K562 (cell line): Measurements from ENCODE around the gene TUBB6. TPM values are rescaled to one million over a fixed set of nuclear protein-coding genes. Genes with fewer than 3 reads are reported as not detected.
A peak's percentile ranks its signal among the peaks of the same experiment; 100 is the strongest.

Source experiments
- ATAC-seq: fragments of 200-7000 bp; cut with Tn5 transposase; 3 replicates; pipeline ENCODE4 v1.9.1; 2020; ENCODE audit warnings: moderate library complexity
- BruUV-seq: library from RNA; stranded (reverse); fragments of 400-500 nt; replicated peaks from 2 replicates; lab custom pipeline; 2021; lab: Mats Ljungman, UMichigan
- CTCF ChIA-PET: fragments of 300-600 bp; formaldehyde crosslinking; extraction: SDS; loops from one replicate; lab custom pipeline; 2021; ENCODE audit warnings: low intra/inter-chr PET ratio; lab: Yijun Ruan, JAX
- POLR2A ChIA-PET: fragments of 300-600, 350-650 bp; sonication (Branson Sonifier 250); formaldehyde crosslinking; extraction: SDS; loops from one replicate; lab custom pipeline; 2021; ENCODE audit warnings: antibody characterized with exemption, inconsistent platforms; lab: Yijun Ruan, JAX
- DNase-seq, 4 experiments: peaks; one replicate each; pipeline versions ENCODE4 v3.0.0 to v3.0.0-alpha.2; 2011 to 2018; ENCODE audit warnings: low spot score in 3 of 4, mixed read lengths in 3 of 4; ENCODE audit errors: extremely low read depth in 1 of 4
- FAIRE-seq: peaks from 2 replicates; lab custom pipeline; 2011; peaks lifted over from hg19 to GRCh38; lab: Jason Lieb, UNC
- H2AFZ ChIP-seq: 2 replicates; pipeline ENCODE4 v1.6.0; 2011; ENCODE audit warnings: low read depth, low read length, control low read depth, inconsistent platforms
- H3K27ac ChIP-seq: fragments of 200-600 bp; 3 replicates; pipeline ENCODE4 v1.8.0; 2011; ENCODE audit warnings: low read depth, mild to moderate bottlenecking, control low read depth, inconsistent platforms, low read length, moderate library complexity, mixed read lengths; ENCODE audit errors: extremely low read depth
- H3K27me3 ChIP-seq, 2 experiments: fragments of 300-600 bp in 1 of 2; 2 replicates in 1 of 2; 3 replicates in 1 of 2; pipeline versions ENCODE4 v1.6.0 to v1.8.0; 2011; ENCODE audit warnings: inconsistent platforms in 2 of 2, low read length in 2 of 2, mild to moderate bottlenecking in 1 of 2, mixed read lengths in 1 of 2, moderate library complexity in 1 of 2; ENCODE audit not compliant: control insufficient read depth in 2 of 2, insufficient read depth in 2 of 2
- H3K36me3 ChIP-seq: fragments of 300-600 bp; 3 replicates; pipeline ENCODE4 v1.8.0; 2011; ENCODE audit warnings: mild to moderate bottlenecking, low read length, inconsistent platforms; ENCODE audit not compliant: control insufficient read depth, insufficient read depth
- H3K4me1 ChIP-seq, 2 experiments: fragments of 200-600 bp in 1 of 2; replicated peaks in 1 of 2; 2 replicates in 1 of 2; 3 replicates in 1 of 2; pipeline versions ENCODE4 v1.5.1 to v1.8.0; 2011; ENCODE audit warnings: inconsistent platforms in 2 of 2, low read length in 2 of 2, mild to moderate bottlenecking in 1 of 2, mixed read lengths in 1 of 2, moderate library complexity in 1 of 2; ENCODE audit not compliant: control insufficient read depth in 2 of 2, insufficient read depth in 2 of 2
- H3K4me2 ChIP-seq: 2 replicates; pipeline ENCODE4 v1.6.1; 2011; ENCODE audit warnings: low read length, control low read depth, inconsistent platforms, mixed read lengths; ENCODE audit not compliant: insufficient read depth
- H3K4me3 ChIP-seq: fragments of 200-600 bp; sonication (generic), shearing (Covaris generic); 2 replicates; pipeline ENCODE4 v1.5.1; 2016; ENCODE audit warnings: control low read depth, inconsistent platforms
- H3K79me2 ChIP-seq: fragments of 200-600 bp; 3 replicates; pipeline ENCODE4 v1.8.0; 2011; ENCODE audit warnings: low read length, inconsistent platforms; ENCODE audit not compliant: control insufficient read depth, insufficient read depth
- H3K9ac ChIP-seq, 2 experiments: 2 replicates each; pipeline versions ENCODE4 v1.6.0 to v1.6.1; 2011; ENCODE audit warnings: low read depth in 2 of 2, low read length in 2 of 2, control low read depth in 1 of 2, inconsistent platforms in 1 of 2, mild to moderate bottlenecking in 1 of 2, mixed read lengths in 1 of 2; ENCODE audit not compliant: insufficient read depth in 1 of 2
- H3K9me1 ChIP-seq: one replicate; pipeline ENCODE4 v1.6.0; 2011; ENCODE audit warnings: inconsistent platforms, mild to moderate bottlenecking, low read length, moderate library complexity; ENCODE audit not compliant: control insufficient read depth, insufficient read depth
- H3K9me3 ChIP-seq: replicated peaks from 2 replicates; pipeline ENCODE4 v1.5.1; 2011; ENCODE audit warnings: low read depth, low read length, inconsistent platforms; ENCODE audit not compliant: control insufficient read depth, insufficient read depth
- H4K20me1 ChIP-seq: replicated peaks from 2 replicates; pipeline ENCODE4 v1.6.1; 2011; ENCODE audit warnings: low read length, inconsistent platforms, mixed read lengths; ENCODE audit not compliant: control insufficient read depth, insufficient read depth
- CHD4 ChIP-seq: fragments of 200-600 bp; sonication (generic); IDR thresholded peaks from 3 replicates; pipeline ENCODE4 v1.6.1; 2012; ENCODE audit warnings: low read depth, mild to moderate bottlenecking, mixed read lengths, low read length, inconsistent platforms; ENCODE audit not compliant: insufficient read depth, insufficient replicate concordance, poor library complexity, severe bottlenecking
- E2F3 ChIP-seq: fragments of 250-450 bp; sonication (Bioruptor Pico); IDR thresholded peaks from 2 replicates; pipeline ENCODE4 v1.4.0; 2020; ENCODE audit warnings: mild to moderate bottlenecking
- KAT7 ChIP-seq: sonication (generic); formaldehyde crosslinking; IDR thresholded peaks from 2 replicates; pipeline ENCODE4 v1.8.0; 2022; ENCODE audit warnings: missing genetic modification reagents, mild to moderate bottlenecking, borderline replicate concordance
- KDM2B ChIP-seq: fragments of 250-450 bp; sonication (Bioruptor Pico); IDR thresholded peaks from 2 replicates; pipeline ENCODE4 v1.8.0; 2021; ENCODE audit warnings: mild to moderate bottlenecking, moderate library complexity
- L3MBTL2 ChIP-seq: fragments of 450-650 bp; IDR thresholded peaks from 2 replicates; pipeline ENCODE4 v1.6.1; 2016; ENCODE audit warnings: mild to moderate bottlenecking, moderate library complexity
- NR3C1 ChIP-seq: sonication (generic); formaldehyde crosslinking; IDR thresholded peaks from 2 replicates; pipeline ENCODE4 v1.8.1; 2022; ENCODE audit warnings: missing genetic modification reagents
- POLR3G ChIP-seq: IDR thresholded peaks from 2 replicates; pipeline ENCODE4 v1.6.1; 2011; ENCODE audit not compliant: insufficient read length, insufficient replicate concordance; ENCODE audit errors: extremely low read depth
- PRDM10 ChIP-seq: fragments of 450-650 bp; IDR thresholded peaks from 2 replicates; pipeline ENCODE4 v1.6.1; 2018; ENCODE audit not compliant: partially characterized antibody
- RCOR1 ChIP-seq, 2 experiments: IDR thresholded peaks; 2 replicates each; pipeline ENCODE4 v1.6.1; 2012; ENCODE audit warnings: low read depth in 2 of 2, low read length in 2 of 2, borderline replicate concordance in 1 of 2, improper control_type of control experiment in 1 of 2
- ZBTB33 ChIP-seq: sonication (generic); formaldehyde crosslinking; IDR thresholded peaks from 2 replicates; pipeline ENCODE4 v1.8.1; 2023; ENCODE audit warnings: mild to moderate bottlenecking, missing genetic modification reagents
- ZFP36 ChIP-seq: fragments of 150-350 bp; IDR thresholded peaks from 2 replicates; pipeline ENCODE4 v1.6.1; 2018; ENCODE audit warnings: low read length, low read depth; ENCODE audit not compliant: partially characterized antibody
- ZNF146 ChIP-seq: IDR thresholded peaks from one replicate; pipeline ENCODE4 v1.6.1; 2018; ENCODE audit warnings: missing compliant biosample characterization; ENCODE audit not compliant: unreplicated experiment
- WGBS: fragments of 100-300 bp; shearing (Covaris generic); methylation state at CpG from one replicate; pipeline ENCODE4 v1.1.6; 2016; ENCODE audit warnings: low coverage, mixed read lengths; ENCODE audit not compliant: insufficient coverage; ENCODE audit errors: missing lambda C conversion rate; 5-methylcytosine and 5-hydroxymethylcytosine counted together
- in situ Hi-C: fragments of 300-500 bp; cut with MboI; formaldehyde crosslinking; loops from 4 replicates; pipeline ENCODE4 v1.15.0; 2018; ENCODE audit warnings: inconsistent platforms, mixed read lengths
- intact Hi-C: fragments of 100-400 bp; cut with micrococcal nuclease; formaldehyde crosslinking; loops from 2 replicates; pipeline ENCODE4 v1.14.2; 2022
- polyA plus RNA-seq, 8 experiments: library from polyadenylated mRNA; depleted of rRNA in 4 of 8; stranded (reverse) in 5 of 8; unstranded in 3 of 8; fragments of >200 nt; fragmentation: Nextera tagmentation in 2 of 8; fragmentation: Illumina TruSeq in 1 of 8; extraction: Ambion mirVana in 2 of 8; extraction: Trizol in 1 of 8; gene quantifications; 2 replicates each; pipeline versions ENCODE4 v1.2.1 to v1.2.3, GENCODE V29; 2011 to 2014; ENCODE audit warnings: inconsistent platforms in 1 of 8, missing spikeins in 1 of 8
- total RNA-seq, 7 experiments: library from RNA; depleted of rRNA in 6 of 7; stranded (reverse); fragments of >200 nt in 6 of 7; fragmentation: Illumina TruSeq in 2 of 7; extraction: Trizol in 2 of 7; gene quantifications; 2 replicates each; pipeline versions ENCODE4 v1.2.1 to v1.2.3, GENCODE V29; 2011 to 2021; ENCODE audit warnings: low replicate concordance in 1 of 7
- TF ChIP-seq, protein P1 (sequence below), 2 experiments: IDR thresholded peaks; 2 replicates each; pipeline ENCODE4 v1.6.1; 2011; ENCODE audit warnings: borderline replicate concordance in 1 of 2, control low read depth in 1 of 2, low read depth in 1 of 2, low read length in 1 of 2, mild to moderate bottlenecking in 1 of 2, mixed read lengths in 1 of 2, moderate library complexity in 1 of 2; ENCODE audit not compliant: insufficient read depth in 1 of 2, insufficient read length in 1 of 2, poor library complexity in 1 of 2, severe bottlenecking in 1 of 2; ENCODE audit errors: extremely low read depth in 1 of 2

Gene TUBB6
- total and polyA plus RNA-seq, 9 of the 15 experiments (the other 6 are each of a cell fraction or from before 2014, with no cell fraction given) = 43.9 to 404 (median 81.1) TPM

DNA sequence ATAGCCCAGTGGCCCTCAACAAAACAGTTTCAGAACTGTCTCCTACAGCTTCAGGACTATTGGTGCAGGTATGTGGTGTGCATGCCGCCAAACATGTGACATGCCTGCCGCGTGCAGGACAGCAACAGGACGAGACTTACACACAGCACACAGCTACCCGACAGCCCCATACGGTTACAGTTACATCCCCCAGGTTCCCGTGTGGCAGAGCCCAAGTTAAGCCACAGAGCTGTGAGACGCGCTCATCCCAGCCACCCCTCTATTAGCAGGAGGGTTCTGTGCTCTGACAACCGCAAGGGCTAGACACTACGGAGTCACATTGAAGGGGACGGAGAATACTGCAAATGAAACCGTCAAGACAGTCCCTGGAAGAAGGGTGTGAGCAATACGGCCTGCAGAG is 16.4 kb upstream of the TUBB6 start:
- H3K9me1 ChIP-seq = no peaks in the 10 kb centered on the region
- TF ChIP-seq KDM2B (CRISPR knock-in tag) = no peak
- TF ChIP-seq ZBTB33 = peak; percentile 89
- TF ChIP-seq E2F3 = no peak
- TF ChIP-seq ZFP36 = no peak
- TF ChIP-seq POLR3G = no peak
- peak; percentile 71 for TF ChIP-seq PRDM10
- TF ChIP-seq NR3C1 (CRISPR knock-in tag) = no peak
- no peak for TF ChIP-seq KAT7 (CRISPR knock-in tag)
- no peak for TF ChIP-seq CHD4
- TF ChIP-seq L3MBTL2 = peak; percentile 18; the same call in 1 of the 2 replicates
- no peak for TF ChIP-seq RCOR1 (IDR thresholded peaks at IDR 0.05; ENCODE audit: borderline replicate concordance in 1 of 2, low read depth in 2 of 2, low read length in 2 of 2)
- TF ChIP-seq, protein P1, sequence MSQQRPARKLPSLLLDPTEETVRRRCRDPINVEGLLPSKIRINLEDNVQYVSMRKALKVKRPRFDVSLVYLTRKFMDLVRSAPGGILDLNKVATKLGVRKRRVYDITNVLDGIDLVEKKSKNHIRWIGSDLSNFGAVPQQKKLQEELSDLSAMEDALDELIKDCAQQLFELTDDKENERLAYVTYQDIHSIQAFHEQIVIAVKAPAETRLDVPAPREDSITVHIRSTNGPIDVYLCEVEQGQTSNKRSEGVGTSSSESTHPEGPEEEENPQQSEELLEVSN (IDR thresholded peaks at IDR 0.05; ENCODE audit: borderline replicate concordance in 1 of 2, extremely low read depth in 1 of 2, insufficient read depth in 1 of 2, insufficient read length in 1 of 2, low read depth in 1 of 2, low read length in 1 of 2, poor library complexity in 1 of 2, severe bottlenecking in 1 of 2) = no peak
- TF ChIP-seq ZNF146 (CRISPR knock-in tag) = no peak
- TF ChIP-seq, all 486 proteins: peak for 3
- Histone ChIP-seq H3K4me2 (no peak overlapping the region), H3K9ac (peak overlapping the region in 1 of 2 experiments; percentile 78; a peak in 1 of 4 replicates), H3K36me3 (no peaks in the 10 kb centered on the region), H2AFZ (peak overlapping the region; percentile 46; the same call in 1 of the 2 replicates), H3K79me2 (no peaks in the 10 kb centered on the region), H3K4me3 (no peak overlapping the region), H3K27me3 (no peaks in the 10 kb centered on the region), H3K4me1 (peaks cover 25 to 31% of the 10 kb centered on the region in 2 experiments; a peak in 4 of 5 replicates), H3K9me3 (no peaks in the 10 kb centered on the region), H4K20me1 (no peaks in the 10 kb centered on the region), H3K27ac (no peak overlapping the region)
- peak; percentile 10; the same call in 2 of the 3 replicates for ATAC-seq
- WGBS = 58% methylated on average over 14 of the region's 14 CpGs
- in situ Hi-C loops = no loop called here
- intact Hi-C loops = no loop called here
- no peak for FAIRE-seq
- ChIA-PET CTCF (no interaction called here), POLR2A (interaction anchor here (1.0 kb wide), 1 partner anchor 37 kb away, joined by 3 read pairs; no protein-coding TSS in a partner anchor)
- no TSS peak for BruUV-seq
- DNase-seq = peak in 1 of 4 experiments; percentile 8
